RWPE2 (cell line): ENCODE results near the gene THYN1.

Source experiments
- ATAC-seq: fragments of 200-7000 bp; cut with Tn5 transposase; 3 replicates; pipeline ENCODE4 v1.9.1; 2021; ENCODE audit warnings: low read depth
- DNase-seq: peaks from one replicate; pipeline ENCODE4 v3.0.0-alpha.2; 2020; ENCODE audit warnings: low spot score
- H3K27ac ChIP-seq: fragments of 450-650 bp; 2 replicates; pipeline ENCODE4 v1.5.1; 2017; ENCODE audit warnings: mild to moderate bottlenecking; ENCODE audit not compliant: poor library complexity, severe bottlenecking
- H3K27me3 ChIP-seq: fragments of 250-450 bp; sonication (Bioruptor Pico); 2 replicates; pipeline ENCODE4 v1.5.1; 2021; ENCODE audit warnings: mild to moderate bottlenecking, moderate library complexity; ENCODE audit not compliant: insufficient read depth, poor library complexity, severe bottlenecking
- H3K36me3 ChIP-seq: fragments of 250-450 bp; sonication (Bioruptor Pico); 2 replicates; pipeline ENCODE4 v1.5.1; 2020; ENCODE audit warnings: low read depth, mild to moderate bottlenecking, moderate library complexity
- H3K4me1 ChIP-seq: fragments of 250-450 bp; sonication (Bioruptor Pico); 2 replicates; pipeline ENCODE4 v1.5.1; 2021; ENCODE audit warnings: mild to moderate bottlenecking, moderate library complexity; ENCODE audit not compliant: insufficient read depth, poor library complexity, severe bottlenecking
- H3K4me3 ChIP-seq: fragments of 250-450 bp; sonication (Bioruptor Pico); 2 replicates; pipeline ENCODE4 v1.5.1; 2021; ENCODE audit warnings: mild to moderate bottlenecking, moderate library complexity; ENCODE audit not compliant: severe bottlenecking
- H3K9me3 ChIP-seq: fragments of 250-450 bp; sonication (Bioruptor Pico); 2 replicates; pipeline ENCODE4 v1.5.1; 2021; ENCODE audit warnings: mild to moderate bottlenecking, moderate library complexity; ENCODE audit not compliant: severe bottlenecking
- TF ChIP-seq, protein P1 (sequence below): fragments of 450-650 bp; IDR thresholded peaks from one replicate; pipeline ENCODE4 v1.5.1; 2017; ENCODE audit warnings: mild to moderate bottlenecking, moderate library complexity; ENCODE audit not compliant: poor library complexity, severe bottlenecking

The THYN1 gene

DNA sequence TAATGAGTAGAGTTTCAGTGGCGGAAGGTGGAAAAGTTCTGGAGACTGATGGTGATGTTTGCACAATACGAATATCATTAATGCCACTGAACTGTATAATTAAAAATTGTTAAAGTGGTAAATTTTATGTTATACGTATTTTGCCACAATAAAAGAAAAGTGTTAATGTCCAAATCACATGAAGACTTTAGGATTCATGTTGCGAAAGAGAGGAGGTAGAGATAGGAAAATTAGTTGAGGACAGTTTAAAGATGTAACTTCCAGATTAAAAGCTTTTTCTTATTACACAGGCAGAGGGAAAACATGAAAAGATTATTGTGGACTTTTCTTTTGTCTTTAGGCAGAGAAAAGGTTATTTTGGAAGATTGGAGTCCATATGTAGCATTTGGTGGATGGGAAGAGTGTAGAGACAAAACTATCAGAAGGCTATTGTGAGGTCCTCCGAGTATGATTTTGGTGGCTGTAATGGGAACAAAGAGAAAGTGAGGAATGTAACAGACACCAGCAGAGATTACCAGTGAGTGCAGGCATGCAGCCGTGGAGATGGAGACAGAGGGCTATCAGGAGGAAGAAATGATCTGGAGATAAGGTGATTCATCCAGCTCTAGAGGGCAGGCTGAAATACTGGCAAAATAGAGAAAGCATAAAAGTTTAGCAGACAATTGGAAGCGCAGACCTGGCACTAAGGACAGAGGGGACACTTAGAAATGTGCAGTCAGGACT is 16.2 kb downstream of the THYN1 start:
- no peaks in the 10 kb centered on the region for H3K4me1 ChIP-seq

DNA sequence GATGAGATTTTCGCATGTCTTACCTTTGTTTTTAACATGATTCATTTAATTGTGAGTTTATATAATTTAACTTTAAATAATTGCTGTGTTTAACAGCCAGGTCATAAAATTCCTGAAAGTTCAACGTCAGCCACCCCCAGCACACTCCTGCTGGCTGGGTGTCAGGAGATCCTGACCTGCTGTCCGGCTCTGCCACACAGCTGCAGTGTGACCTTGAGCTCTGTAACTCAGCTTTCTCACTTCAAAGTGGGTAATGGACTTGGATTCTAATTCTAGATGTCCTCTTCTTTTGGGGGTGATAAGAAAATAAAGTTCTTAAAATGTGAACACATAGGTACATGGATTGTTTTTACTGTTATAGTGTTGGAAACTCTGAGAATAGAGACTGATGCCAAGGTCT is 17.8 kb downstream of the THYN1 start:
- no peak for DNase-seq
- ATAC-seq: no peak
- Histone ChIP-seq H3K4me1 (no peaks in the 10 kb centered on the region), H3K9me3 (no peaks in the 10 kb centered on the region), H3K4me3 (no peak overlapping the region), H3K36me3 (peaks cover 31% of the 10 kb centered on the region), H3K27ac (no peak overlapping the region), H3K27me3 (no peaks in the 10 kb centered on the region)
- TF ChIP-seq, protein P1, sequence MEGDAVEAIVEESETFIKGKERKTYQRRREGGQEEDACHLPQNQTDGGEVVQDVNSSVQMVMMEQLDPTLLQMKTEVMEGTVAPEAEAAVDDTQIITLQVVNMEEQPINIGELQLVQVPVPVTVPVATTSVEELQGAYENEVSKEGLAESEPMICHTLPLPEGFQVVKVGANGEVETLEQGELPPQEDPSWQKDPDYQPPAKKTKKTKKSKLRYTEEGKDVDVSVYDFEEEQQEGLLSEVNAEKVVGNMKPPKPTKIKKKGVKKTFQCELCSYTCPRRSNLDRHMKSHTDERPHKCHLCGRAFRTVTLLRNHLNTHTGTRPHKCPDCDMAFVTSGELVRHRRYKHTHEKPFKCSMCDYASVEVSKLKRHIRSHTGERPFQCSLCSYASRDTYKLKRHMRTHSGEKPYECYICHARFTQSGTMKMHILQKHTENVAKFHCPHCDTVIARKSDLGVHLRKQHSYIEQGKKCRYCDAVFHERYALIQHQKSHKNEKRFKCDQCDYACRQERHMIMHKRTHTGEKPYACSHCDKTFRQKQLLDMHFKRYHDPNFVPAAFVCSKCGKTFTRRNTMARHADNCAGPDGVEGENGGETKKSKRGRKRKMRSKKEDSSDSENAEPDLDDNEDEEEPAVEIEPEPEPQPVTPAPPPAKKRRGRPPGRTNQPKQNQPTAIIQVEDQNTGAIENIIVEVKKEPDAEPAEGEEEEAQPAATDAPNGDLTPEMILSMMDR: no peak

More for the DNA sequence above, 16.2 kb downstream of the THYN1 start:
- DNase-seq: no peak
- H3K27ac ChIP-seq: no peak overlapping the region
- H3K4me3 ChIP-seq: no peak overlapping the region
- H3K36me3 ChIP-seq: peaks cover 35% of the 10 kb centered on the region
- ATAC-seq: no peak
- H3K27me3 ChIP-seq: no peaks in the 10 kb centered on the region
- H3K9me3 ChIP-seq: no peaks in the 10 kb centered on the region
- TF ChIP-seq, protein P1: no peak

DNA sequence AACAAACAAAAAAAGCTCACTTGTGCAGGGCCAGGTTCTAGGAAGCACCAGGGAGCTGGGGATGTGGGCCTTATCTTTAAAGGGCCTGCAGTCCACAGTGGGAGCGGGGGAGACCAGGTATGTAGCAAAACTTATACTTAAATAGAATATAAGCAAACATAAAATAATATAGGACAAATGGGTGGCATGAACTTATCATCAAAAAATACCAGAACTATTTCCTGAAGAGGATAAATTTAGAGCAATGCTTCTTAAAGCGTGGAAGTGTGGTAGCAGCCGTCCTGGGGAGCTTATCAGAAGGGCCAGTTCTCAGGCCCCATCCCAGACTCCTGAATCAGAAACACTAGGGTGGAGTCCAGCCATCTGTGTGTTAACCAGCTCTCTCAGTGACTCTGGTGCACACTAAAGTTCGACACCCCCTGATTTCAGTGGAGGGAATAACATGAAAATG is 19.4 kb downstream of the THYN1 start:
- TF ChIP-seq, protein P1: no peak
- no peaks in the 10 kb centered on the region for H3K27me3 ChIP-seq
- DNase-seq: no peak
- no peak for ATAC-seq
- H3K4me1 ChIP-seq: no peaks in the 10 kb centered on the region
- no peak overlapping the region for H3K4me3 ChIP-seq
- no peaks in the 10 kb centered on the region for H3K9me3 ChIP-seq
- peaks cover 19% of the 10 kb centered on the region for H3K36me3 ChIP-seq
- no peak overlapping the region for H3K27ac ChIP-seq

DNA sequence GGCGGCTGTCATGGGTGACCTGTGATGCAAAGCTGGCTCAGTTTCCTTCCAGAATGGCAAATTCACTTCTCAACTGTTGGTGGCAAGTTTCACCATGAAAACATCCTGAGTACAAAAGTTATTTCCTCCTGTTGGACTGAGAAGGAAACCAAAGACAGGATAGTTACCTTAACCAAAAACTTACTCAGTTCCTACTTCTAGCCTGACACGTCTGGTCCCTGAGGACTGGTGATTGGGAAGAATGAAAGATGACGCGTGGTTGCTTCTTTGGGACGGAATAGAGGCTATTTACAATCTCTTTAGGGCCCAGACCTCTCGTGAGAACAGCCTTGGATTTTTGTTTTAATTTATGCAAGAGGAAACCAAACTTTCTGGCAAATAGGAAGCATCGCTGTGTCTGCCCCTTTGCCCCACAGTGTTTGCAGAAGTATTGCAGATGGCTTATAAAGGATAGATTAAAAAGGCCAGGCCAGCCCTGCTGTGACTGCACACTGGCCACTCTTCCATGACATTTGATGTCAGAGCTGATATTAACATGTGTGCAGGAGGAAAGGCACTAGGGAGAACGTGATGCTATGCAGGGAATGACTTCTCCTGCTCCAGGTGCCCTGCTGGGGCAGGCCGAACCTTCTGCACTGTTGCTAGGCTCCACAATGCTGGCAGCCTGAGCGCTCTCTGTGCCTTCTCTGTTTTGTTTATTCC is 21.0 kb downstream of the THYN1 start:
- Histone ChIP-seq H3K27ac (no peak overlapping the region), H3K27me3 (no peaks in the 10 kb centered on the region), H3K36me3 (peaks cover 19% of the 10 kb centered on the region; the same call in 1 of the 2 replicates), H3K4me1 (no peaks in the 10 kb centered on the region), H3K9me3 (no peaks in the 10 kb centered on the region), H3K4me3 (no peak overlapping the region)
- ATAC-seq (no peak), DNase-seq (no peak)
- TF ChIP-seq, protein P1: no peak

DNA sequence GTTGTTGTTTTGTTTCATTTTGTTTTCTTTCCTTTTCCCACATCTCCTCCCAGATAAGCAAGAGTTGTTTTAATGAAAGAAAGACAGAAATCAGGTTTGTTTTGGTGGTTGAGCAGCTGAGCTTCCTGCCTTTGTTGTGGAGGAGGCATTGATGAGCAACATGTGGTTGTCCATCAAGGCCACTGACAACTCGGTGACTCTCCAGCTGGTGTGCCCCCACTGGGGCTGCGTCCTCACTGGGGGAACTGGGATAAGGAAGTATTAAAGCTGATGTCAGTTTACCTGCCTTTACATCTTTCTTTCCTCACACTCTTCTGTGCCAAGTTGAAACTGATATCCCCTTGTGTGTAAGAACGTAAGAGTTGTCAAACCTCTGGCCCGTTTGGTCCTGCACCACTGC is 22.8 kb downstream of the THYN1 start:
- Histone ChIP-seq H3K27ac (no peak overlapping the region), H3K27me3 (no peaks in the 10 kb centered on the region), H3K9me3 (no peaks in the 10 kb centered on the region), H3K4me3 (no peak overlapping the region), H3K36me3 (peaks cover 3% of the 10 kb centered on the region), H3K4me1 (no peaks in the 10 kb centered on the region)
- DNase-seq: no peak
- TF ChIP-seq, protein P1: no peak
- no peak for ATAC-seq
